GM12891 (cell line): ENCODE measurements around the gene GNAQ.

Experiments used
- POLR2A ChIP-seq: IDR thresholded peaks from 2 replicates; pipeline ENCODE4 v1.6.1; 2011; ENCODE audit warnings: low read depth, low read length, control low read depth
- POLR2AphosphoS5 ChIP-seq: IDR thresholded peaks from 2 replicates; pipeline ENCODE4 v1.6.1; 2011; ENCODE audit warnings: low read depth, low read length, control low read depth

GRCh38 chr9:77848897-77849296, 182.7 kb downstream of the GNAQ start:
- TF ChIP-seq POLR2A, result no peak
- TF ChIP-seq POLR2AphosphoS5, result no peak
